SK-N-SH treated with all-trans-retinoic acid at 6 μM for 48 hours (cell line): Measurements from ENCODE around the gene NACC1.

Source experiments
- TOX ChIP-seq: fragments of 250-450 bp; sonication (Bioruptor Pico); IDR thresholded peaks from 2 replicates; pipeline ENCODE4 v1.8.0; 2021; ENCODE audit warnings: mild to moderate bottlenecking, moderate library complexity, borderline replicate concordance
- ZNF8 ChIP-seq: fragments of 450-650 bp; formaldehyde crosslinking; IDR thresholded peaks from 2 replicates; pipeline ENCODE4 v1.5.0; 2020; ENCODE audit warnings: mild to moderate bottlenecking, moderate library complexity

DNA sequence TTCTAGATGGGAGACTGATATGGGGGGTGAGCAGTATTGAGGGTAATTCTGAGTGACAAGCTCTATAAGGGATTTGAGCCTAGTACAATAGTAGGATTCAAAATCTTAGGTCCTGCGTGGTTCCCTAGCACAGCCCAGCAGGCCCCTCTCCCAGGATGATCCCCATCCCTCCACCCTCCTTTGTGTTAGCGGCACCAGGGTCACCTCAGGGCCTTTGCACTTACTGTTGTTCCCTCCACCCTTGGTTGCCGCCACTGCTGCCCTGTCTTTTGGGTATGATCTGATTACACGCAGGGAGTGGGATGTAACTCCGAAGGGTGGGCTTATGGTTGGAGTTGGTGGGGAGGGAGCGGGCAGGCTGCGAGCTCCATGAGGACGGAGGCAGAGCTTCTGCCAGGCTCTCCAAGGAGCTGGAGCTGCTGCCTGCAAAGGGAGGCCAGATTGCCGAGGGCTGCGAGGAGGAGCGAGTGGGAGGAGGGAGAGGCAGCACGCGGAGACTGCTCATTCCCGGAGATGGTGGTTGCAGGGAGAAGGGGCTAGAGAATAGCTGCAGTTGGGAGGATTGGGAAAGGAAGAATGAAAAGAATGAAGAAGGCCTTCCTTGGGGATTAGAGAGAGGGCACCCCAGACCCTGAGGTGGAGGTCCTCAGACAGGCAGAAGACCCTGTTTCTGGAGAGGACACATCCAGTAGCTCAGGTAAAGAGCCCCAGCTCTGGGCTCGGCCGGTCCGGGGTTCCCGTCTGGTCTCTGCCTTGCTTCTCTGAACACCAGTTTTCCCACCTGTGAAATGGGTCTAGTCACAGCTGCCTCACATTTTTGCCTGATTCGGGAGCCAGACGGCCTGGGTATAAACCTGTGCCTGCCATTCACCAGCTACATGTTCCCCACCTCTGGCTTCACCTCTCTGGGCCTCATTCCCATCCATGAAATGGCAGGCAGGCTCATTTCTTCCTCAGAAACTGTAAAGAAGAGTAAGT, 5.2 kb downstream of the NACC1 start:
- TF ChIP-seq TOX (CRISPR knock-in tag), result no peak
- TF ChIP-seq ZNF8 (CRISPR knock-in tag), result no peak
